ENCODE data around the gene PRSS8.

The PRSS8 gene

DNA sequence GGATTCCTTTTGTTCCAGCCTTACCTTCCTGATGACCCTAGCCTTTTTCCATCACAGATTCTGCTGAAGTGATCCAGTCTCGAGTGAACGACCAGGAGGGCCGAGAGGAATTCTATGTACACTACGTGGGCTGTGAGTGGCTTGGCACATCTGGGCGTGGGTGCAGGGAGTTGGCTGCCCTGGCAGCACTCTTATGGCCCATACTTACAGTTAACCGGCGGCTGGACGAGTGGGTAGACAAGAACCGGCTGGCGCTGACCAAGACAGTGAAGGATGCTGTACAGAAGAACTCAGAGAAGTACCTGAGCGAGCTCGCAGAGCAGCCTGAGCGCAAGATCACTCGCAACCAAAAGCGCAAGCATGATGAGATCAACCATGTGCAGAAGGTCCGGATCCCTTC lies 15.4 kb downstream of the PRSS8 start:
- DNase-seq = no peak
- no peak overlapping the region for H3K4me3 ChIP-seq (ENCODE audit: low read depth, low read length)
- TF ChIP-seq, protein P1, sequence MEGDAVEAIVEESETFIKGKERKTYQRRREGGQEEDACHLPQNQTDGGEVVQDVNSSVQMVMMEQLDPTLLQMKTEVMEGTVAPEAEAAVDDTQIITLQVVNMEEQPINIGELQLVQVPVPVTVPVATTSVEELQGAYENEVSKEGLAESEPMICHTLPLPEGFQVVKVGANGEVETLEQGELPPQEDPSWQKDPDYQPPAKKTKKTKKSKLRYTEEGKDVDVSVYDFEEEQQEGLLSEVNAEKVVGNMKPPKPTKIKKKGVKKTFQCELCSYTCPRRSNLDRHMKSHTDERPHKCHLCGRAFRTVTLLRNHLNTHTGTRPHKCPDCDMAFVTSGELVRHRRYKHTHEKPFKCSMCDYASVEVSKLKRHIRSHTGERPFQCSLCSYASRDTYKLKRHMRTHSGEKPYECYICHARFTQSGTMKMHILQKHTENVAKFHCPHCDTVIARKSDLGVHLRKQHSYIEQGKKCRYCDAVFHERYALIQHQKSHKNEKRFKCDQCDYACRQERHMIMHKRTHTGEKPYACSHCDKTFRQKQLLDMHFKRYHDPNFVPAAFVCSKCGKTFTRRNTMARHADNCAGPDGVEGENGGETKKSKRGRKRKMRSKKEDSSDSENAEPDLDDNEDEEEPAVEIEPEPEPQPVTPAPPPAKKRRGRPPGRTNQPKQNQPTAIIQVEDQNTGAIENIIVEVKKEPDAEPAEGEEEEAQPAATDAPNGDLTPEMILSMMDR (IDR thresholded peaks at IDR 0.05; ENCODE audit: low read depth, low read length) = no peak
- peaks cover 41% of the 10 kb centered on the region for H3K36me3 ChIP-seq
- no peaks in the 10 kb centered on the region for H3K27me3 ChIP-seq
- H3K9me3 ChIP-seq = no peaks in the 10 kb centered on the region
- no peaks in the 10 kb centered on the region for H3K4me1 ChIP-seq

DNA sequence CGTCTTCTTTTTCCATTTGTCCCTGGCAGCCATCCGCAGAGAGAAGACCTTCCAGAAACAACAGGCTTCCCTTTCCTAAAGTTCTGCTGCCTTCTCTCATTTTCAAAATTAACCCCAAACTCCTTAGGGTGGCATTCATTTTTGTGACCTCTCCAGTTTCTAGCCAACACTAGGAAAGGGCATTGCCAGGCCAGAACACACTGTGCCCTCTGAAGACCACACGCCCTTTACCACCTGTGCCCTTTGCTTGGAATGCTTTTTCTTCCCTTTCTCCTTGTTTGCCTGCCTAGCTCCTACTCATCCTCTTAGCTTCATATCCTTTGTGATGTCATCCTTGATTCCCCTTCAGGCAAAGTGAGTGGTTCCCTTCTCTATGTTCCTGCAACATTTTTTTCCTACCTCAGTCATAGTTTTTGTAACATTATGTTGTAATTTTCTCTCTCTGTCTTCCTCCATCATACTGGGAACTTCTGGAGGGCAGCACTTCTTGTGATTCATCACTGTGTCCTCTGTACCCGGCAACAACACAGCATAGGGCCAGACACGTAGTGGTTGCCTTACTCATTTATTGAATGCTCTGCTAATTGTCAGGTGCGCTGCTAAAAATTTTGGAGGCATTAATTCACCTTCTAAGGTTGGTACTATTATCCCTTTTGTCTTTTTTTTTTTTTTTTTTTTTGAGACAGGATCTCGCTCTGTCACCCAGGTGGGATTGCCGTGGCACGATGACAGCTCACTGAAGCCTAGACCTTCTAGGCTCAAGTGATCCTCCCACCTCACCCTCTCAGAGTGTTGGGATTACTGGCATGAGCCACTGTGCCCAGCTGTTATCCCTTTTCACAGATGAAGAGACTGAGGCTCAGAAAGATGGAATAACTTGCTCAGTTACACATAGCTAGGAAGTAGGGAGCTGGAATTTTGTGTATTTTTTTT lies 17.0 kb downstream of the PRSS8 start:
- Histone ChIP-seq H3K36me3 (peaks cover 37% of the 10 kb centered on the region), H3K27me3 (no peaks in the 10 kb centered on the region), H3K4me3 (ENCODE audit: low read depth, low read length) (peak overlapping the region; percentile 80), H3K4me1 (no peaks in the 10 kb centered on the region), H3K9me3 (no peaks in the 10 kb centered on the region)
- no peak for DNase-seq
- TF ChIP-seq, protein P1 (IDR thresholded peaks at IDR 0.05; ENCODE audit: low read depth, low read length) = no peak

DNA sequence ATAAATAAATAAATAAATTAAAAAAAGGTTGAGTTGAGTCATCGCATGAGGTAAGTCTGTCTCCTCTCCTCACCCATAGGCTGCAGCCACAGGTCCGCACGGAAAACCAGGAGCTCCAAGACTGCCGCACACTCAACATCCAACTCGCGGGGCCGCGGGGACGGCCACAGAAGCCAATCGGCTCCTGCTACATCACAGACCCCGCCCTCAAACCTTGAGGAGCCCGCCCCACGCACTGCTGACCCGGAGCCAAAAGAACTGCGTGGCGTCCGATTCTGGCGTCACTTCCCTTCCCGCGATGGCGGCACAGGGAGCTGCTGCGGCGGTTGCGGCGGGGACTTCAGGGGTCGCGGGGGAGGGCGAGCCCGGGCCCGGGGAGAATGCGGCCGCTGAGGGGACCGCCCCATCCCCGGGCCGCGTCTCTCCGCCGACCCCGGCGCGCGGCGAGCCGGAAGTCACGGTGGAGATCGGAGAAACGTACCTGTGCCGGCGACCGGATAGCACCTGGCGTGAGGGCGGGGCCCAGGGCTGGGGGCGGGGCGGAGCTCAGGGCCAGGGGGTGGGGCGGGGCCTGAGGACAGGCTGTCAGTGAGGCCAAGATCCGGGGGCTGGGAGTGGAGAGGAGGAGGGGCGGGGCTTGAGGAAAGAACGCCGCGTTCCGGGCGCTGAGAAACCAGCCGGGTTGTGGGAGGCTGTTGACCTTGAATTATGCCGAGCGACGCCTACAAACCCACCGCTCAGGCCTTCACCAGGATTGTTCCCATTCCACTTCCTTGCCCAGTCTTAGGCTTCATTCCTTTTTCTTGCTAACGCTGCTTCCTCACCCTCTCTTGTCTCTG lies 17.9 kb downstream of the PRSS8 start, which contains the start of gene KAT8:
Gene KAT8, plus strand, starts transcription at position 281 of the 839 bp plus-strand sequence. Its CDS starts 18 bp downstream, at position 299.
- TF ChIP-seq, protein P1 (IDR thresholded peaks at IDR 0.05; ENCODE audit: low read depth, low read length) = no peak
- peak; percentile 99 for DNase-seq
- H3K27me3 ChIP-seq = no peaks in the 10 kb centered on the region
- H3K4me1 ChIP-seq = no peaks in the 10 kb centered on the region
- peaks cover 35% of the 10 kb centered on the region for H3K36me3 ChIP-seq
- peak within 1 kb of the TSS; percentile 80 for H3K4me3 ChIP-seq (ENCODE audit: low read depth, low read length)
- H3K9me3 ChIP-seq = no peaks in the 10 kb centered on the region

DNA sequence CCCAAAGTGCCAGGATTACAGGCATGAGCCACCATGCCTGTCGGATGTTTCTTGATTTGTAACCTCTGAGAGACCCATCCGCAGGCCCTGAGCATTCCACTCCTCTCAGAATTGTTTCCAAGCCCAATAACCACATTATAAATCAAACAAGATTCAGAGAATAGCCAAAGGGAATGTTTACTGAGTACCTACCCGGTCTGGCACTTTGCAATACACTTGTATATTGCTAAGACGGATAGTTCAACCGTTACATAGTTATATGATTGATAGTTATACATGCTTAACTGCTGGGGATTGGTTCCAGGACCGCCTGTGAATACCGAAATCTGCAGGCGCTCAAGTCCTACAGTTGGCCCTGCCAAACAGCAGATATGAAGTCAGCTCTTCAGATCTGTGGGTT lies 21.1 kb downstream of the PRSS8 start:
- no peak for DNase-seq
- TF ChIP-seq, protein P1 (IDR thresholded peaks at IDR 0.05; ENCODE audit: low read depth, low read length) = no peak
- H3K36me3 ChIP-seq = peaks cover 36% of the 10 kb centered on the region

DNA sequence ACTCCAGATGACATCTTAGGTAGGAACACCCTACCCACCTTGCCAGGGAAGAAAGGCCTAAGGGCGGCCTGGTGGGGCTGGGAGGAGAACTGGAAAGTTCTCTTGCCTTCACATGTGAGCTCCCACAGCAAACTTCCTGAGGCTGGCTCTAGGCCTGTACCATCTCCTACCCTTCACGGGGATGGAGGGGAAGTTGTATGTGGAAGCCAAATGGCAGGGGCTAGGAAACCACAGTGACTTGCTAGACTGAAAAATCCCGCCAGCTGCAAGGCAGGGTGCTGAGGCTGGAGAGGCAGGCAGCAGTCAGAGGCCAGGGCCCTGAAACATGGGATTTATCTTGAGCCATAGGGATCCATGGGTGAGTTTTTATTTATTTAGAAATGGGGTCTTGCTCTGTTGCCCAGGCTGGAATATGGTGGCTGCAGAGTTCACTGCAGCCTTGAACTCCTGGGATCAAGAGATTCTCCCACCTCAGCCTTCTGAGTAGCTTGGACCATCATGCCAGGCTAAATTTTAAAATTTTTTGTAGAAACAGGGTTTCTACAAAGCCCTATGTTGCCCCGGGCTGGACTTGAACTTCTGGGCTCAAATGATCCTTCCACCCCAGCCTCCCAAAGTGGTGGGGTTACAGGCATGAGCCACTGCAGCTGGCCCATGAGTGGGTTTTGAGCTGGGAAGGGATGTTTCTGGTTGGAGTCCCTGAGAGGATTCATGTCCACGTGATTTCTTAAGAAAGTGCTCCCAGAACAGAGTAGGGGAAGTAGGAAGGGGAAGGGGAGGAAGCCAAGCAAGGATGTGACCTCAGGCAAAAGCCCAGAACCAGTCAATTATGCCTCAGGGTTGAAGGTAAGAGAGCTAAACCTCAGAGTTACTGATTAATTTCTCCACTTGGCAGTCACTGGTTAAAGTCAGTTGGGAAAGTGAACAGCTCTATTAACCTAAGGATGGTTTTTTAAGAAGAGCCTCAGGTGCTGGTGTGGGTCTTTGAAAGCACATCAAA lies 22.1 kb downstream of the PRSS8 start:
- no peaks in the 10 kb centered on the region for H3K4me1 ChIP-seq
- DNase-seq = no peak
- H3K27me3 ChIP-seq = no peaks in the 10 kb centered on the region
- no peaks in the 10 kb centered on the region for H3K9me3 ChIP-seq
- no peak overlapping the region for H3K4me3 ChIP-seq (ENCODE audit: low read depth, low read length)
- peaks cover 34% of the 10 kb centered on the region for H3K36me3 ChIP-seq
- TF ChIP-seq, protein P1 (IDR thresholded peaks at IDR 0.05; ENCODE audit: low read depth, low read length) = no peak

More for the DNA sequence above, 21.1 kb downstream of the PRSS8 start:
- Histone ChIP-seq H3K4me3 (ENCODE audit: low read depth, low read length) (no peak overlapping the region), H3K4me1 (no peaks in the 10 kb centered on the region), H3K9me3 (no peaks in the 10 kb centered on the region), H3K27me3 (no peaks in the 10 kb centered on the region)
